ENCODE data around the gene SULF2.

Gene SULF2

DNA sequence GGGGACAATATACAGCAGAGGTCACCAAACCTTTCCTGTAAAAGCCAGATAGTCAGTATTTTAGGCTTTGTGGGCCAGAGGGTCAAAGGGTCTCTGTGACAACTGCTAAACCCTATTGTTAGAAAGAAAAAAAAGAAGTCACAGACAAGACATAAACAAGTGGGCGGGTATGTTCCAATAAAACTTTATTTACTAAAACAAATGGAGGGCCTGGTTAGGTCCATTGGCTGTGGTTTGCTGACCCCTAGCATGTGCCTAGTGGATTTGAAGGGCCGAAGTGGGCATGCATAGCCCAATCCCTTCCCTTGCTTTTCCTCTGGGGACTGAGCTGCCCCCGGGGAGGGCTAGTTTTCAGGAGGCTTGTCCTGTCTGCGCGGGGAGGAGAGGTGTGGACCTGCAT, 78.9 kb downstream of the SULF2 start:
- no peak overlapping the region for H3K4me3 ChIP-seq (ENCODE audit: low read length)
- H3K27ac ChIP-seq (ENCODE audit: low read depth, low read length): no peak overlapping the region
- H3K27me3 ChIP-seq (ENCODE audit: insufficient read depth, low read length): no peaks in the 10 kb centered on the region
- H3K36me3 ChIP-seq (ENCODE audit: insufficient read depth, low read length): peaks cover 5% of the 10 kb centered on the region; the same call in 1 of the 2 replicates
- no peak overlapping the region for H3K9ac ChIP-seq (ENCODE audit: low read depth, low read length)
- no peaks in the 10 kb centered on the region for H3K9me3 ChIP-seq (ENCODE audit: insufficient read depth, low read depth, low read length)
- no peaks in the 10 kb centered on the region for H3K4me1 ChIP-seq (ENCODE audit: insufficient read depth, low read length)
- 87% methylated on average over 5 of the region's 5 CpGs for WGBS

DNA sequence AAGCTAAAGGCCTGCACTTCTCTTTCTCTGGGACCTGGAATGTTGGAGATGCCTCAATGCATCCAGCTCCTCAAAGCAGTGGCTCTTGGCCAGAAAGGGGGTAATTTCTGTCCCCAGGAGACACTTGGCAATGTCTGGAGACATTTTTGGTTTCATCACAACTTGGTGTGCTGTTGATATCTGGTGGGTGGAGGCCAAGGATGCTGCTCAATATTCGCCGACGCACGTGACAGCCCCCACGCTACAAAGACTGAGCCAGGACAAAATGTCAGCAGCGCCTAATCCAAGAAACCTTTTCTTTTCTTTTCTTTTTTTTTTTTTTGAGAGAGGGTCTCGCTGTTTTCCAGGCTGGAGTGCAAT, 79.8 kb downstream of the SULF2 start:
- over 99% methylated on average over 7 of the region's 7 CpGs for WGBS
- no peak overlapping the region for H3K4me3 ChIP-seq (ENCODE audit: low read length)
- H3K27ac ChIP-seq (ENCODE audit: low read depth, low read length): no peak overlapping the region
- H3K4me1 ChIP-seq (ENCODE audit: insufficient read depth, low read length): no peaks in the 10 kb centered on the region
- H3K9ac ChIP-seq (ENCODE audit: low read depth, low read length): no peak overlapping the region
- H3K9me3 ChIP-seq (ENCODE audit: insufficient read depth, low read depth, low read length): no peaks in the 10 kb centered on the region
- no peaks in the 10 kb centered on the region for H3K27me3 ChIP-seq (ENCODE audit: insufficient read depth, low read length)
- peaks cover 8% of the 10 kb centered on the region; the same call in 1 of the 2 replicates for H3K36me3 ChIP-seq (ENCODE audit: insufficient read depth, low read length)

DNA sequence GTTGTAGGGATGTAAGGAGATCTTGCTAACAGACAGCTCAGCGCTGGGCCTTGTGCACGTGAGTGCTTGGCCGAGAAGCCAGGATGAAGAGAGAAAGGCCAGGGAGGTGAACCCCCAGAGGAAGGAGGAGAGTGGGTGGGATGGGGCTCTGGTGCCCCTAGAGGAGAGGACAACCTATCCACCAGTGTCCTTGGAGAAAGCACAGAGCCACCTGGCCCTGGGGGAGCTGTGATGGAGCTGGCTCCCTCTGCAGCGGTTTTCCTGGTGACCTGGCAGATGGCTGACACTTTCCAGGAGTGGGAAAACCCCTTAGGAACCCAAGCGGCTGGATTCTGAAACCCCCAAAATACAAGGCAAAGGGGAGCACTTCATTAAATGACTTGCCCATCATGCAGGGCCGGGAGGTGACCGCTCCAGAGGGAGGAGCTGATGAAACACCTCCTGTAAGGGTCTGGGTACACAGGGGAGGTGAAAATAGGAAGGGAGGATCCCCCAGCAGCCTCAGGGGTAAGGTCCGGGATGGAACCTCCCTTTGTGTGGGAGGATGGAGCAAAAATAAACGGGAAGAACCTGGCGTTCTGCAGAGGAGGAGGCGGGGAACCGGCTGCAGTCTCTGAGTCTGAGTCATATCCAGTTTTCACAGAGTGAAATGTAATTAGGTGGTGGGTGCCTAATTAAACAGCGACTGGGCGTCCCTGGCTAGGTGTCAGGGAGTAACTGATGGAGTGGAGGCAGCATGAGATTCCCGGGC, 80.4 kb downstream of the SULF2 start:
- no peaks in the 10 kb centered on the region for H3K27me3 ChIP-seq (ENCODE audit: insufficient read depth, low read length)
- 83% methylated on average over 15 of the region's 15 CpGs for WGBS
- H3K4me1 ChIP-seq (ENCODE audit: insufficient read depth, low read length): no peaks in the 10 kb centered on the region

DNA sequence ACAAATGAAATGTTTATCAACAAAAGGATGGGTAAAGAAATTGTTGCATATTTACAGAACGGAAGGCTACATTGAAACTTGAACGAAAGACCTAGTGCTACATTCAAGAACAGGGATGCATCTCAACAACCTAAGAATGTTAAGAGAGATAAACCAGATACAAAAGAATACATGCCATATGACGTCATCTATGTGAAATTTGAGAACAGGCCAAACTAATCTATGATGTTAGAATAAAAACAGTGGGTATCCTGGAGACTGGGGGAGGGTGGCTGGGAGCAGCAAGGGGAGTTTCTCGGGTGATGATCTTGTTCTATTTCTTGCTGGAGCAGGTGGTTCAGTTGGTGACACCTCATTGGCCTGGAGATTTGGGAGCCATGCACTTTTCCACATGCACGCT, 81.5 kb downstream of the SULF2 start:
- 87% methylated on average over 5 of the region's 5 CpGs for WGBS
- Histone ChIP-seq H3K27me3 (ENCODE audit: insufficient read depth, low read length) (no peaks in the 10 kb centered on the region), H3K36me3 (ENCODE audit: insufficient read depth, low read length) (peaks cover 8% of the 10 kb centered on the region; the same call in 1 of the 2 replicates), H3K27ac (ENCODE audit: low read depth, low read length) (no peak overlapping the region), H3K9me3 (ENCODE audit: insufficient read depth, low read depth, low read length) (no peaks in the 10 kb centered on the region), H3K4me3 (ENCODE audit: low read length) (no peak overlapping the region), H3K9ac (ENCODE audit: low read depth, low read length) (no peak overlapping the region), H3K4me1 (ENCODE audit: insufficient read depth, low read length) (no peaks in the 10 kb centered on the region)

More for the DNA sequence above, 80.4 kb downstream of the SULF2 start:
- Histone ChIP-seq H3K27ac (ENCODE audit: low read depth, low read length) (no peak overlapping the region), H3K9ac (ENCODE audit: low read depth, low read length) (no peak overlapping the region), H3K9me3 (ENCODE audit: insufficient read depth, low read depth, low read length) (no peaks in the 10 kb centered on the region), H3K4me3 (ENCODE audit: low read length) (no peak overlapping the region), H3K36me3 (ENCODE audit: insufficient read depth, low read length) (peaks cover 8% of the 10 kb centered on the region; the same call in 1 of the 2 replicates)

DNA sequence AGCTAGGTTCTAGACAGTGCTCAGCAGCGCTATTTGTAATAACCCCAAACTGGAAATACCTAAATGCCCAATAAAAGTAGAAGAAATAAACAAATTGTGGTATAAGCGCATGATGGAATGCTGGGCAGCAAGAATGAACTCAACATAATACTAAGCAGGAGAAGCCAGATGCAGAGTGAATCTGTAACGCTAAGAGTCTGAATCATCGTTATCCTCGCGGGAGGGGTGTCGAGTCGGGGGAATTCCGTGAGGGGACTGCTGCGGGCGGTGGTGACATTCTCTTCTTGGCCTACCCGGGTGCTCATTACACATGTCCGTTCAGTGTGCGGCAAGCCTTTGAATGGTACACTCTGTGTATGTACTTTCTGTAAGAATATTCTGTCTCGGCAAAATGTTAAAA, 83.7 kb downstream of the SULF2 start:
- Histone ChIP-seq H3K9me3 (ENCODE audit: insufficient read depth, low read depth, low read length) (no peaks in the 10 kb centered on the region), H3K36me3 (ENCODE audit: insufficient read depth, low read length) (peaks cover 8% of the 10 kb centered on the region; the same call in 1 of the 2 replicates)
- 92% methylated on average over 14 of the region's 15 CpGs for WGBS

DNA sequence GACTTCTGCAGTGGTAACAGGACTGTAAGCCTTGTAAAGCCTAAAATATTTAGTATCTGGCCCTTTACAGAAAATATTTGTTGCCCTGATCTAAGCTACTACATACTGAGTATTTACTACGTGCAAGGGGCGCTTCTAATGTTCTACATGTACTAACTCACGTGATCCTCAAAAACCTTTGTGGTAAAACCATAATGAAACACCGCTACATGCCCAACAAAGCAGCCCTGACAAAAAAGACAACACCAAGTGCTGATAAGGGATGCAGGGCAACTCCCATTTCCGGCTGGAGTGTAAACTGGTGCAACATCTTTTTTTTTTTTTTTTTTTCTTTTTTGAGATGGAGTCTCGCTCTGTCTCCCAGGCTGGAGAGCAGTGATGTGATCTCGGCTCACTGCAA, 85.0 kb downstream of the SULF2 start:
- WGBS: 96% methylated on average over 7 of the region's 7 CpGs
- Histone ChIP-seq H3K36me3 (ENCODE audit: insufficient read depth, low read length) (peaks cover 8% of the 10 kb centered on the region; the same call in 1 of the 2 replicates), H3K27me3 (ENCODE audit: insufficient read depth, low read length) (no peaks in the 10 kb centered on the region), H3K9ac (ENCODE audit: low read depth, low read length) (no peak overlapping the region), H3K4me3 (ENCODE audit: low read length) (no peak overlapping the region), H3K9me3 (ENCODE audit: insufficient read depth, low read depth, low read length) (no peaks in the 10 kb centered on the region), H3K27ac (ENCODE audit: low read depth, low read length) (no peak overlapping the region), H3K4me1 (ENCODE audit: insufficient read depth, low read length) (no peaks in the 10 kb centered on the region)

More for the DNA sequence above, 83.7 kb downstream of the SULF2 start:
- Histone ChIP-seq H3K4me1 (ENCODE audit: insufficient read depth, low read length) (no peaks in the 10 kb centered on the region), H3K4me3 (ENCODE audit: low read length) (no peak overlapping the region), H3K27ac (ENCODE audit: low read depth, low read length) (no peak overlapping the region), H3K27me3 (ENCODE audit: insufficient read depth, low read length) (no peaks in the 10 kb centered on the region), H3K9ac (ENCODE audit: low read depth, low read length) (no peak overlapping the region)

DNA sequence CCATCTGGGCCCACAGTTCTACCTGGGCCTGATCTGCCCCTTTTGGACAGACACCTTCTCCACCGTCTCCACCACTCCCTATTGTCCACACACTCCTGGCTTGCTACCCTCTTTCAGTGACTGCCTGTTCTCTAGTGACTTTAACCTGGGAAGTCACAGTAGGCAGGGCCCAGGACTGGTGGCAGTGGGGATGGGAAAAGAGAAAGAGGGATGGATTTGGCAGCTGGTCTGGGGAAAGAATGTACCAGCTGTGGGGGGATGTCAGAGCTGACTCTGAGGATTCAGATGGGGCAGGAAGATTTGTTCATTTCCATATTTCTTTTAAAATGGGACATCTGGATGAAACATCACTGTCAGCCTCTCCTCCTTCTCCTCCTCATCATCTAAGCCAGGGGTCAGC, 85.5 kb downstream of the SULF2 start:
- peaks cover 8% of the 10 kb centered on the region; the same call in 1 of the 2 replicates for H3K36me3 ChIP-seq (ENCODE audit: insufficient read depth, low read length)
- WGBS: 94% methylated on average over 1 of the region's 1 CpG
- H3K27me3 ChIP-seq (ENCODE audit: insufficient read depth, low read length): no peaks in the 10 kb centered on the region
- H3K4me3 ChIP-seq (ENCODE audit: low read length): no peak overlapping the region
- H3K27ac ChIP-seq (ENCODE audit: low read depth, low read length): no peak overlapping the region
- no peaks in the 10 kb centered on the region for H3K4me1 ChIP-seq (ENCODE audit: insufficient read depth, low read length)
- no peaks in the 10 kb centered on the region for H3K9me3 ChIP-seq (ENCODE audit: insufficient read depth, low read depth, low read length)
- H3K9ac ChIP-seq (ENCODE audit: low read depth, low read length): no peak overlapping the region

DNA sequence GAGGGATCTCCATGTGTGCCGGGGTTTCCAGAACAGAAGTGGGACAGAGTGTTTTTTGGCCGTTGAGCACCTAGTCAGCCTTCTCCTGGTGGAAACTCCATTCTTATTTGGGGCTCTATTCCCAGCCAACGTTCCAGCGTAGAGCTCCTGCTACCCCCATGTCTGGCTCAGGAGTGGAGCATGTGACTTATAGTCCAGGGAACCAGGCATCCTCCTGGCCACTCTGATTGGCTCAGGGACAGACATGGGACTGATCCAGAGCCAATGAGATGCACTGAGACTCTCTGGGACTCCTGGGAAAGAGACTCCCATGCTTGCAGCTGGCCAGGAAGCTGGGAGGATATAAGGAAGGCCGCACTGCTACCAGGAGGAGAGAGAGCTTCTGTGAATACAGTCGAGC, 87.1 kb downstream of the SULF2 start:
- Histone ChIP-seq H3K27me3 (ENCODE audit: insufficient read depth, low read length) (no peaks in the 10 kb centered on the region), H3K36me3 (ENCODE audit: insufficient read depth, low read length) (peaks cover 8% of the 10 kb centered on the region; the same call in 1 of the 2 replicates), H3K9ac (ENCODE audit: low read depth, low read length) (no peak overlapping the region), H3K4me1 (ENCODE audit: insufficient read depth, low read length) (no peaks in the 10 kb centered on the region), H3K4me3 (ENCODE audit: low read length) (no peak overlapping the region), H3K9me3 (ENCODE audit: insufficient read depth, low read depth, low read length) (peaks cover 3% of the 10 kb centered on the region; the same call in 1 of the 2 replicates), H3K27ac (ENCODE audit: low read depth, low read length) (no peak overlapping the region)
- WGBS: 95% methylated on average over 6 of the region's 6 CpGs

DNA sequence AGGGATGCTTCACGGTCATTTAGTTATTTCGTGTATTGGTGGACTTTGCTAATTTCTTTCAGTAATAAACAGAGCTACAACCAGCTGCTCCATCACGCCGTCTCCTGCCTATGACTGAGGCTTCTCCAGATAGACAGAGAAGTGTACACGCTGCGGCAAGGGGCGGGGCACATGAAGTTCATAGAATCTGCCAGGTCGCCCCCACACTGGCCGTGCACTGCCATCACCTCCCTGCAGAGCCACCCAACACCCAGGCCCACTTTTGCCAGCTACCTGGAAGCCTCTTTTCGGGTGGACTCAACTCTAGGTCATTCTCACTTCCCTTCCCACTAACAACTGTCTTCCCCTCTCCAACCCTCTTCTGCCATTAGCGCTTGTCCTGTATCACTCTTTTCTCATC, 88.4 kb downstream of the SULF2 start:
- H3K9me3 ChIP-seq (ENCODE audit: insufficient read depth, low read depth, low read length): peaks cover 14% of the 10 kb centered on the region
- no peak overlapping the region for H3K27ac ChIP-seq (ENCODE audit: low read depth, low read length)
- H3K4me1 ChIP-seq (ENCODE audit: insufficient read depth, low read length): no peaks in the 10 kb centered on the region
- peaks cover 5% of the 10 kb centered on the region; the same call in 1 of the 2 replicates for H3K36me3 ChIP-seq (ENCODE audit: insufficient read depth, low read length)
- 95% methylated on average over 11 of the region's 11 CpGs for WGBS
- no peak overlapping the region for H3K4me3 ChIP-seq (ENCODE audit: low read length)
- H3K27me3 ChIP-seq (ENCODE audit: insufficient read depth, low read length): no peaks in the 10 kb centered on the region
- no peak overlapping the region for H3K9ac ChIP-seq (ENCODE audit: low read depth, low read length)

DNA sequence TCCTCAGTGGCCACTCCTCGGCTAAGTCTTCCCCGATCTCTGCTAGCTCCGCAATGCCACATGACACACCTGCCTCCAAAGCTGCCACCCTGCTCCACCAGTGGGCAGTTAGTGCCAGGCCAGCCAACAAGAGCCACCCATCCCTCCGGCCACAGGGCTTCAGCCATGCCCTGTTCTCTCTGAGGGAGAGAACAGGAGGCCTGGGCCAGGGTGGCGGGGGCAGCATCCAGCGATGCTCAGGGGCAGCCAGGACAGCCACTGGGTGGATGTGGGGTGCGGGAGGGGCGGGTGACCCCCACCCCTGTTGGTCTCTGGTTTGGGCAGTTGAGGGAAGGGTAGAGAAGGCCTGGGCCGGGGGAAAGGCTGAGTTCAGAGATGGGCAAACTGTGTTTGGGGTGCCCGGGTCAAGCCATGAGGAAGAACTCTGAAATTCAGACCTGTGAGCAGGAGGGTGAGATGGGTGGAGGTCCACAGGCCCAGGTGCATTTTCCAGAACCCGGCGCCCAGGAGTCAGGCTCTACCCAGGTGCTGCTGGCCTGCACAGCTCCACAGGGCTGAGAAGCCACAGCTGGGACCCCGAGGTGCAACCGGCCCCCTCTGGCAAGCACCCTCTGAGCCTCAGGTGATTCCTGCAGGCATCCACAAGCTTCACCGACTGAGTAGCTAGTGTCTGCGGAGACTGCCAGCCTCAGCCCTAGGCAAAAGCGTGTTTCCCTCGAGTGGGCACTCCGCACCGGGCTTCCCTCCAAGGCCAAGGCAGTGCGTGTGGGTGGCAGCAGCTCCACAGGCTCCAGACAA, 91.1 kb downstream of the SULF2 start:
- no peak overlapping the region for H3K9ac ChIP-seq (ENCODE audit: low read depth, low read length)
- H3K9me3 ChIP-seq (ENCODE audit: insufficient read depth, low read depth, low read length): peaks cover 29% of the 10 kb centered on the region
- WGBS: 94% methylated on average over 21 of the region's 21 CpGs
- no peak overlapping the region for H3K27ac ChIP-seq (ENCODE audit: low read depth, low read length)
- H3K4me3 ChIP-seq (ENCODE audit: low read length): no peak overlapping the region
- peaks cover 10% of the 10 kb centered on the region; the same call in 1 of the 2 replicates for H3K36me3 ChIP-seq (ENCODE audit: insufficient read depth, low read length)
- no peaks in the 10 kb centered on the region for H3K4me1 ChIP-seq (ENCODE audit: insufficient read depth, low read length)
- H3K27me3 ChIP-seq (ENCODE audit: insufficient read depth, low read length): no peaks in the 10 kb centered on the region

DNA sequence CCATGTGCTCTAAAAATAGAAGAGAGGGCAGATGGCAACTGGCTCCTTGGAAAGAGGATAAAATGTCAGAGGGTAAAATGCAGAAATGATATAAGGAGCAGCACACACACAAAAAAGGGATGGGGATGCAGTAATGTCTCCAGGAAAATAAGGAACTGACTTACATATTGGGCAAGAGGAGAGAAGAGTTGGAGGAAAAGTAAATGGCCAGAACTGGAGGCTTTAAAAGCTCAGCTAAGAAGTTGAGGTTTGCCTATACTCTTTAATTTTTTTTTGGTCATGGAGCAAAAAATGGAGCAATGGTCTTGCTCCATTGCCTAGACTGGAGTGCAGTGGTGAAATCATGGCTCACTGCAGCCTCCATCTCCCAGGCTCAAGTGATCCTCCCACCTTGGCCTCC, 93.7 kb downstream of the SULF2 start:
- peaks cover 29% of the 10 kb centered on the region for H3K9me3 ChIP-seq (ENCODE audit: insufficient read depth, low read depth, low read length)
- H3K36me3 ChIP-seq (ENCODE audit: insufficient read depth, low read length): peaks cover 12% of the 10 kb centered on the region; the same call in 1 of the 2 replicates
- no peak overlapping the region for H3K27ac ChIP-seq (ENCODE audit: low read depth, low read length)
- H3K4me1 ChIP-seq (ENCODE audit: insufficient read depth, low read length): peaks cover 5% of the 10 kb centered on the region
- no peak overlapping the region for H3K4me3 ChIP-seq (ENCODE audit: low read length)
- H3K9ac ChIP-seq (ENCODE audit: low read depth, low read length): no peak overlapping the region
- no peaks in the 10 kb centered on the region for H3K27me3 ChIP-seq (ENCODE audit: insufficient read depth, low read length)

All from HUES64 (cell line).